Adipose tissue (tissue), 3 donors: Measurements from ENCODE around the gene MS4A14. TPM values are rescaled to one million over a fixed set of nuclear protein-coding genes. Genes with fewer than 3 reads are reported as not detected.
"Not testable (repeated sequence)": the region's sequence is repeated elsewhere in the genome, so short reads cannot be mapped to it uniquely, and the experiment has no call there.

Source experiments
- H3K27ac ChIP-seq: one replicate; pipeline ENCODE4 v1.5.1; 2013; ENCODE audit warnings: low read depth, low read length
- WGBS, 3 donors: extraction: QIAGEN DNeasy Blood & Tissue Kit; methylation state at CpG; one replicate each; pipeline ENCODE4 v1.1.7; 2013; 5-methylcytosine and 5-hydroxymethylcytosine counted together
- polyA plus RNA-seq, 3 donors: library from polyadenylated mRNA; stranded (reverse); fragments of 200-250 nt; gene quantifications; one replicate each; pipeline ENCODE4 v1.2.3, GENCODE V29; 2013
- donor health status: healthy with polysubstance abuse.
- donor health status: Bipolar disorder and iron deficiency.
- donor health status: healthy.

MS4A14 gene, protein sequence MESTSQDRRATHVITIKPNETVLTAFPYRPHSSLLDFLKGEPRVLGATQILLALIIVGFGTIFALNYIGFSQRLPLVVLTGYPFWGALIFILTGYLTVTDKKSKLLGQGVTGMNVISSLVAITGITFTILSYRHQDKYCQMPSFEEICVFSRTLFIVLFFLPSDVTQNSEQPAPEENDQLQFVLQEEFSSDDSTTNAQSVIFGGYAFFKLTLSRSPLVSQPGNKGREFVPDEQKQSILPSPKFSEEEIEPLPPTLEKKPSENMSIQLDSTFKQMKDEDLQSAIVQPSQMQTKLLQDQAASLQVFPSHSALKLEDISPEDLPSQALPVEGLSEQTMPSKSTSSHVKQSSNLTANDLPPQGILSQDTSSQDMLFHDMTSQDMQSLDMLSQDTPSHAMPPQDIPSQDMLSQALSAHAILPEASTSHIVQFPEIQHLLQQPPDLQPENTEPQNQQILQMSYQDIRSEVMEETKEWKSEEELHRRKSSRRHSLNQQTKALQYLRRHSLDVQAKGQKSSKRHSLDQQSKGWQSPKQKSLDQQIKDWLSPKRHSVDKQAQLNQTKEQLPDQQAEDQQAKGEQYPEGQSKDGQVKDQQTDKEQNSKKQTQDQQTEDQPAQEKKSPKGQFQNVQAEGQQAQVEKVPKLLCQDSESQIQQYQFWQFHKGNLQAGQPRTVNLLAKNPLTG
- under 1 TPM in 2 of 3 donors, not detected in 1; 0.05 to 0.52 TPM for polyA plus RNA-seq

DNA sequence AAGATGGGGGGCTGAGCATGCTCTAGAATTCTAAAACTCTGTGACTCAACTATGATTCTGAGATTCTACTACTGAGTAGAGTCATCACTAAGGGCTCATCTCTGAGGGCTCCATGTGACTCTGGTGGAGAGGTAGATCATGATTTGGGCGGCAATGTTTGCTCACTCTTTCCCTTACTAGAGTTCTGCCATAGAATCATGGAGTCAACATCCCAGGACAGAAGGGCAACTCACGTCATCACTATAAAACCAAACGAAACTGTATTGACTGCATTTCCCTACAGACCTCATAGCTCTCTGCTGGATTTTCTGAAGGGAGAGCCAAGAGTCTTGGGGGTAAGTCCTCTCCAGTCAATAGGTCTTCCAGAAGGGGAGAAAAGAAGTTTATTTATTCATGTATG, at the start of gene MS4A14:
Gene MS4A14, plus strand, starts transcription at position 78 of the 400 bp plus-strand sequence. Its CDS starts 120 bp downstream, at position 198.
- no peak within 1 kb of the TSS for H3K27ac ChIP-seq
- 60 to 76% (median 68%) methylated on average over 3 of the region's 3 CpGs for WGBS, 3 donors

DNA sequence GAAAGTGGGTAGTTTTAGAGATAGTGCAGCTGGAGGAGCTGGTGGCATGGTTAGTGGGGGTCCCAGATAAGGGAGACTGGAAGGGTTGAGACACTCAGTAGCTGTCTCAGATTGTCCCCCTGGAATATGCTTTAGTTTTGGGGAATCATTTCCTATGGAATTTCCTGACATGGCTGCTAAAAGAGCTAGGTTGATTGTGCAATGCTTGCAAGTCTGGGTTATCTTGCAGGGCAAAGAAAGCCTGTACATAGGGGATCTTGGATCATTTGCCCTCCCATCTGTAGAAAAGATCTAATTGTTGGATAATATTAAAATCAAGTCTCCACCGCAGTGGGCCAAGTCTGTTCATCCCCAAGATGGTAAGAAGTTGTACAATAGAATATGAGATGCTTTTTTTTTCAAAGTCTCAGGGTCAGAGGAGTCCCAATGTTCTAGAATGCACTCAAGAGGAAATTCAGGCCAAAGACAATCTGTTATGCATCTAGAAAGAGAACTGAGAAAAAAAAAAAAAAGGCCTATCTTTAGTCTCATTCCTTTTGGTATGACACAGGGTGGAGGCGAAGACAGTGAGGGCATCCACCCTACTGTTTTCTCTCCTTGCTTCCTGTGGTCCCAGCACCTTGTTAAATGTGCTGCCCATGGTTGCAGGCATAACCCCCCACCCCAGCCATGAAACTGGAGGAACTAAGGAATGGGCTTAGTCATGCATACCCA, 49.0 kb upstream of the MS4A14 start:
- H3K27ac ChIP-seq, result no peak overlapping the region
- 84 to 91% (median 85%) methylated on average over 2 of the region's 2 CpGs for whole genome bisulfite sequencing, 3 donors

DNA sequence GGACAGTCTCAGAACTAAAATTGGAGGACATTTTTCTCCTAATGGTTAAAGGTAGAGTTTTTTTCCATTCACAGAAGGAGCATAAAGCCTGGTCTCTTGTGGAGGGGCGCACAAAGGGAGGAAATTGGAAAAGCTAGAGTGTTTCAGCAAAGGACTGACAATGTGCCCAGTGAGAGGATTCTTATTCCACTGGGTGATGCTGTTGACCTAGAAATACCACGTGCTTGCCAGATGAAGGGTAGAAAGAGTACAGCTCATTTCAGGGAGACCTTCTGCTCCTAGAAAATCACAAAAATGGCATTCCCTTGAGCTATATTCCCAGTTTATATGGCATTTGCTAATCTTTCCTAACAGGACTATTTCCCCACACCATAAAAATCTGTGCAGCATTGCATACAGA, 48.1 kb upstream of the MS4A14 start:
- H3K27ac ChIP-seq, result no peak overlapping the region
- WGBS, 3 donors, result 50 to 71% (median 65%) methylated on average over 2 of the region's 2 CpGs

GRCh38 chr11:60349990-60350389, 46.3 kb upstream of the MS4A14 start:
- WGBS, 3 donors, result 75 to 85% (median 83%) methylated on average over 1 of the region's 1 CpG
- H3K27ac ChIP-seq, result no peak overlapping the region

DNA sequence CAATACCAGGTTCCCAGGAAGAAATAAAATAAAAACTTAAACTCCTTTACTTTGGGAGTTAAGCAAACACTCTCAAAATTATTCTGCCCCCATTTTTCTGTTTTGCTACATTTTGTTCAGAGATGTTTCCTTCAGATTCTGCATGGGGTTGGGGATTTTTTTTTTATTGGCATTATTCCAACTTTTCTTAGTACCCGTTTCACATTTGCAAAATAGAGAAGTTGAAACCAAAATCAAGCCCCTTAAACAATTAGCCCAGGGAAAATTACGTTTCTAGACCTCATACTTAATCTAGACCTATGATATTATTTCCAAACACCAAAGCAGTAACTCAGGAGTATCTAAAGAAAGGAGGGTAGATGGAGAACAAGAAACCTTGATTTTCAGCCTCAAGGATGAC, 38.5 kb upstream of the MS4A14 start:
- H3K27ac ChIP-seq, result no peak overlapping the region
- 17 to 20% (median 17%) methylated on average over 2 of the region's 2 CpGs for WGBS, 3 donors

GRCh38 chr11:60360621-60361020, 35.6 kb upstream of the MS4A14 start:
- 80 to 89% (median 84%) methylated on average over 4 of the region's 4 CpGs for WGBS, 3 donors
- H3K27ac ChIP-seq, result no peak overlapping the region

GRCh38 chr11:60362241-60362640, 34.0 kb upstream of the MS4A14 start:
- WGBS, 3 donors, result 32 to 44% (median 42%) methylated on average over 1 of the region's 1 CpG
- no peak overlapping the region for H3K27ac ChIP-seq

GRCh38 chr11:60363542-60364470, 32.5 kb upstream of the MS4A14 start:
- H3K27ac ChIP-seq, result no peak overlapping the region

GRCh38 chr11:60366262-60366904, 29.9 kb upstream of the MS4A14 start:
- H3K27ac ChIP-seq, result not testable (repeated sequence)
- 87 to 95% (median 91%) methylated on average over 15 of the region's 15 CpGs for WGBS, 3 donors

More at GRCh38 chr11:60363542-60364470, 32.5 kb upstream of the MS4A14 start:
- WGBS, 3 donors, result 31 to 52% (median 33%) methylated on average over 7 of the region's 7 CpGs

GRCh38 chr11:60367009-60367408, 29.2 kb upstream of the MS4A14 start:
- H3K27ac ChIP-seq, result no peak overlapping the region
- 39 to 72% (median 50%) methylated on average over 2 of the region's 2 CpGs for WGBS, 3 donors

- H3K27ac ChIP-seq, result no peak overlapping the region
- WGBS, 3 donors, result 91 to 95% (median 93%) methylated on average over 19 of the region's 19 CpGs
These were observed 28.4 kb upstream of the MS4A14 start for GRCh38 chr11:60367896-60368295.

DNA sequence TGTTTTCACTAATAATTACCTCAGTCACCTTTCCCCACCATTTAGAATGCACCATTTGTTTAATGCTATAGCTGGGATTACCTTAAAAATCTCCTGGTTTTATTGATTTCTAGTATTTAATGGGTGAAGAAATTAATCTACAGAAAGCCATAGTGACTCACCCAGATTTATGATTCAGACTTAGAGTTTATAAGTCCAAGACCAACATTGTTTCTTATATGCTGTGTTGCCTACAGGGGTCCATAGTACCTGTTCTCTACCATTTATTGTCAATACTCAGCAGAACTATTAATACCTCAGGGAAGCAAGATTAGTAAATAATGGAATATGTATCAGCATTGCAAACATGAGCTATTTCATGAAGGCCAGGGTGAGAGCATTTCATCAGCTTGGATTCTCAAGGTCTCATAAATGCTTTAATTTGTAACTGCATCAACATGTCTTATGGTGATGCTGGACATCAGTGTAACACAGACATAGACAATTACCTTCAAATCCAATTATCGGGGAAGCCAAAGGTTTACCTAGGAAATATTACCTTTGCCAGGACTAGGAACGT, 25.9 kb upstream of the MS4A14 start:
- 28 to 67% (median 65%) methylated on average over 2 of the region's 2 CpGs for WGBS, 3 donors
- no peak overlapping the region for H3K27ac ChIP-seq

DNA sequence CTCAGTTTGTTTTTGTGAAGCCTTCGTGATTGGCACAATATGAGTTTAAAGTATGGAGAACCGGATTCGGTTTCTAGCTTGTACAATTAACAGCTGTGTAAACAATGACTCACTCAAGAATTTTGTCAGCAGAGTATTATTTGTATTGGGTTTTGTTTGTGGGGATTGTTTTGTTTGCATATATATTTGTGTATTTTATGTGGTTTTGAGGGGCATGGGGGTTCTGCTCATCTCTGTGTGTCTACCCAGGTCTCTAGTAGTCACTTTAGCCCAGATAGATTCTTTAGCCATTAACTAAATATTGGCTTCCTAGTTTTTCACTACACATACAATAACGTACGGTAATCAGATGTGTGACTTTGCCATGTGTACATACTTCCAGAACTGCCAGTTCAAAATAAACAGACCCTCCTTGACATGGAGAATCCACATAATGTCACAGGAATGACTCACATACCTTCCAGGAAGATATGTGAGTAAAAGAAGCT, 25.4 kb upstream of the MS4A14 start:
- H3K27ac ChIP-seq, result no peak overlapping the region
- 28 to 71% (median 63%) methylated on average over 5 of the region's 5 CpGs for WGBS, 3 donors

- 57 to 88% (median 68%) methylated on average over 3 of the region's 3 CpGs for WGBS, 3 donors
- no peak overlapping the region for H3K27ac ChIP-seq
These were observed 24.9 kb upstream of the MS4A14 start for GRCh38 chr11:60371386-60371785.

DNA sequence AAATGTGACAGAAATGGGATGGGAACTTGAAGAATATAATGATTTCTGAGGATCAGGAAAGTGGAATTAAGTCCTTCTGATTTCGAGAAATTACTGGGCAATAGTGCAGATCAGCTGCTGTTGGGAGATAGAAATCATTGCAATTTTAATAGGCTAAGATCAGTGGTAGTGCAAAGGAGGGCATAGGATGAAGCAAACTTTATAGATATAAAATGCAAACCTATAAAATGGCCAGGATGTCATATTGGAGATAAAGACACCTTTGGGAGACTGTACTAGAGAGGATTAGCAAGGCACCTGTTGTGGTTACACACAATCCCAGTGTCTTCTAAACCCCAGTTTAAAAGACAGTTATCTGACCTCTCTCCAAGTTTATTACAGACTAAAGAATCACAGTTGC, 24.4 kb upstream of the MS4A14 start:
- WGBS, 3 donors, result 68 to 96% (median 77%) methylated on average over 1 of the region's 1 CpG
- no peak overlapping the region for H3K27ac ChIP-seq

DNA sequence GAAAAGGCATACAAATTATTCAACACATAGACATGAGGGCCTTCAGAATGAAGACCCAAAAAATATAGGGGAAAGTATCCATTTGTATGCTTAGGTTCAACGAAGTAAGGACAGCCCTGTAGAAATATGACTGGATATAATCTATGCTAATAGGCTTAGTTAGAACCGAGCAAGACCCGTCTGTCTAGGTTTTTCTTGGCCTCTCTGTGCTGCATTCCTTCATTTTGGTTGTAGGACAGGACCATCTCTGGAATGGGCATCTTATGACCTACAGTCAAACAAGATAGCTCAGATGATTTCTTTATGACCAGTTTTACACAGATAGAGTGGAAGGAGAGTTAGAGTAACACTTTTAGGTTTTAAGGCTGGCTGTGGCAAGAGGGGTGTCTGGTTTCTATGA, 23.5 kb upstream of the MS4A14 start:
- 80 to 90% (median 84%) methylated on average over 3 of the region's 3 CpGs for WGBS, 3 donors
- no peak overlapping the region for H3K27ac ChIP-seq

DNA sequence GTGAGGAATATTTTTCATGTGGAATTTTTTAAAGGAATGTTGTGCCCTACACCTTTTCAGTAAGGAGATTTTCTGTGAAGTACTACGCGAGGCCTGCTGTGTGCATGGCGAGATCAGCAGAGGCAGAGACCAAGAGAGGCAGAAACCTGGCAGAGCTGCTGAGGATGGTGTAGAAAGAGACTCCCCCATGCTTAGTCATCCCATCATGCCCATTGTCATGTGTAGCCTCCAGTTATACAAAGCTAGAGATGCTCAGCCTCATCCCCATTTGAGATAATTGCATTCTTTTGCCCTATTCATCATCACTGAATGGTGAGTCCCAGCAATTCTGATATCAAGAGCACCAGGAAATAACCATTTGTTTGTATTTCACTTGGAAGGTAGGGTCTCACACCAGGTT, 20.9 kb upstream of the MS4A14 start:
- no peak overlapping the region for H3K27ac ChIP-seq
- 93 to 98% (median 97%) methylated on average over 3 of the region's 3 CpGs for WGBS, 3 donors
